CD4-positive, alpha-beta T cell treated with Interleukin-1 beta for 1 hour (primary cell): ENCODE results near the gene CEP63.

Source experiments
- DNase-seq, 2 donors: peaks; one replicate each; pipeline ENCODE4 v3.0.0-alpha.2; 2020 to 2022

The CEP63 gene

GRCh38 chr3:134610432-134611385, 124.9 kb downstream of the CEP63 start:
- DNase-seq: no peak

- DNase-seq: no peak
These were observed 125.7 kb downstream of the CEP63 start for GRCh38 chr3:134611516-134611915.

- no peak for DNase-seq
These were observed 127.2 kb downstream of the CEP63 start for GRCh38 chr3:134613006-134613520.

GRCh38 chr3:134614955-134615354, 129.1 kb downstream of the CEP63 start:
- DNase-seq: no peak

GRCh38 chr3:134615743-134616142, 129.9 kb downstream of the CEP63 start:
- DNase-seq: no peak

GRCh38 chr3:134617608-134618477, 132.0 kb downstream of the CEP63 start:
- no peak for DNase-seq

- DNase-seq: no peak
These were observed 132.8 kb downstream of the CEP63 start for GRCh38 chr3:134618478-134619300.

- DNase-seq: no peak
These were observed 133.4 kb downstream of the CEP63 start for GRCh38 chr3:134619301-134619615.

GRCh38 chr3:134619884-134620445, 134.1 kb downstream of the CEP63 start:
- DNase-seq: no peak

GRCh38 chr3:134620476-134621115, 134.7 kb downstream of the CEP63 start:
- no peak for DNase-seq

- no peak for DNase-seq
These were observed 136.0 kb downstream of the CEP63 start for GRCh38 chr3:134621854-134622253.

- DNase-seq: no peak
These were observed 137.0 kb downstream of the CEP63 start for GRCh38 chr3:134622806-134623365.

GRCh38 chr3:134623615-134624245, 137.9 kb downstream of the CEP63 start:
- DNase-seq: no peak
